MM.1S (cell line): Measurements from ENCODE around the gene BOD1L2.

Source experiments
- DNase-seq: peaks from one replicate; pipeline ENCODE4 v3.0.0-alpha.2; 2015
- H2AFZ ChIP-seq: fragments of 300-600 bp; sonication (generic); 2 replicates; pipeline ENCODE4 v1.6.0; 2016; ENCODE audit warnings: antibody characterized with exemption, low read length
- H3F3A ChIP-seq: fragments of 300-600 bp; sonication (generic); 2 replicates; pipeline ENCODE4 v1.6.1; 2016; ENCODE audit warnings: mild to moderate bottlenecking, antibody characterized with exemption, low read length, moderate library complexity, mixed read lengths; ENCODE audit not compliant: insufficient read depth
- H3K27ac ChIP-seq: fragments of 300-600 bp; sonication (generic); 2 replicates; pipeline ENCODE4 v1.5.1; 2016; ENCODE audit warnings: mild to moderate bottlenecking, low read length
- H3K27me3 ChIP-seq: fragments of 300-600 bp; sonication (generic); replicated peaks from 2 replicates; pipeline ENCODE4 v1.6.0; 2016; ENCODE audit warnings: low read length; ENCODE audit not compliant: insufficient read depth
- H3K36me3 ChIP-seq: fragments of 300-600 bp; sonication (generic); replicated peaks from 2 replicates; pipeline ENCODE4 v1.6.1; 2016; ENCODE audit warnings: mild to moderate bottlenecking, low read length, mixed read lengths; ENCODE audit not compliant: insufficient read depth
- H3K4me1 ChIP-seq: fragments of 300-600 bp; sonication (generic); 2 replicates; pipeline ENCODE4 v1.6.1; 2016; ENCODE audit warnings: low read length, mixed read lengths
- H3K4me2 ChIP-seq: fragments of 300-600 bp; sonication (generic); 2 replicates; pipeline ENCODE4 v1.6.0; 2016; ENCODE audit warnings: low read depth, low read length
- H3K4me3 ChIP-seq: fragments of 300-600 bp; sonication (generic); 2 replicates; pipeline ENCODE4 v1.5.1; 2016; ENCODE audit warnings: low read length, mixed read lengths
- H3K79me2 ChIP-seq: fragments of 300-600 bp; sonication (generic); 2 replicates; pipeline ENCODE4 v1.6.1; 2016; ENCODE audit warnings: mixed run types, low read length, mixed read lengths
- H3K9ac ChIP-seq: fragments of 300-600 bp; sonication (generic); 2 replicates; pipeline ENCODE4 v1.6.1; 2016; ENCODE audit warnings: low read length, mixed read lengths
- H3K9me2 ChIP-seq: fragments of 300-600 bp; sonication (generic); replicated peaks from 2 replicates; pipeline ENCODE4 v1.6.1; 2016; ENCODE audit warnings: mild to moderate bottlenecking, low read length, mixed read lengths; ENCODE audit not compliant: insufficient read depth
- H3K9me3 ChIP-seq: fragments of 300-600 bp; sonication (generic); replicated peaks from 2 replicates; pipeline ENCODE4 v1.6.1; 2016; ENCODE audit warnings: mild to moderate bottlenecking, low read length, mixed read lengths; ENCODE audit not compliant: insufficient read depth
- H4K20me1 ChIP-seq: fragments of 300-600 bp; sonication (generic); 2 replicates; pipeline ENCODE4 v1.6.1; 2016; ENCODE audit warnings: mild to moderate bottlenecking, low read length, moderate library complexity, mixed read lengths; ENCODE audit not compliant: insufficient read depth
- EZH2 ChIP-seq: fragments of 300-600 bp; sonication (generic); optimal IDR thresholded peaks from 2 replicates; pipeline ENCODE3; 2017; ENCODE audit warnings: low read depth, mild to moderate bottlenecking, antibody characterized with exemption, low read length, mixed read lengths
- EZH2phosphoT487 ChIP-seq: fragments of 300-600 bp; sonication (generic); IDR thresholded peaks from 2 replicates; pipeline ENCODE4 v1.6.1; 2018; ENCODE audit warnings: antibody characterized with exemption, low read length
- TF ChIP-seq, protein P1 (sequence below): fragments of 300-600 bp; sonication (generic); IDR thresholded peaks from 2 replicates; pipeline ENCODE4 v1.5.1; 2016; ENCODE audit warnings: antibody characterized with exemption, low read length, mixed read lengths

BOD1L2 gene

GRCh38 chr18:57135699-57136098, 11.2 kb upstream of the BOD1L2 start:
- Histone ChIP-seq H3K9me3 (no peaks in the 10 kb centered on the region), H3K4me2 (no peak overlapping the region), H3K9me2 (no peaks in the 10 kb centered on the region), H3K79me2 (no peaks in the 10 kb centered on the region), H3K9ac (no peak overlapping the region), H3K27ac (no peak overlapping the region), H3K4me3 (no peak overlapping the region), H2AFZ (no peak overlapping the region), H3K4me1 (no peaks in the 10 kb centered on the region), H3K36me3 (no peaks in the 10 kb centered on the region), H3K27me3 (no peaks in the 10 kb centered on the region), H3F3A (no peaks in the 10 kb centered on the region), H4K20me1 (no peaks in the 10 kb centered on the region)
- TF ChIP-seq EZH2phosphoT487 = no peak
- no peak for TF ChIP-seq EZH2
- TF ChIP-seq, protein P1, sequence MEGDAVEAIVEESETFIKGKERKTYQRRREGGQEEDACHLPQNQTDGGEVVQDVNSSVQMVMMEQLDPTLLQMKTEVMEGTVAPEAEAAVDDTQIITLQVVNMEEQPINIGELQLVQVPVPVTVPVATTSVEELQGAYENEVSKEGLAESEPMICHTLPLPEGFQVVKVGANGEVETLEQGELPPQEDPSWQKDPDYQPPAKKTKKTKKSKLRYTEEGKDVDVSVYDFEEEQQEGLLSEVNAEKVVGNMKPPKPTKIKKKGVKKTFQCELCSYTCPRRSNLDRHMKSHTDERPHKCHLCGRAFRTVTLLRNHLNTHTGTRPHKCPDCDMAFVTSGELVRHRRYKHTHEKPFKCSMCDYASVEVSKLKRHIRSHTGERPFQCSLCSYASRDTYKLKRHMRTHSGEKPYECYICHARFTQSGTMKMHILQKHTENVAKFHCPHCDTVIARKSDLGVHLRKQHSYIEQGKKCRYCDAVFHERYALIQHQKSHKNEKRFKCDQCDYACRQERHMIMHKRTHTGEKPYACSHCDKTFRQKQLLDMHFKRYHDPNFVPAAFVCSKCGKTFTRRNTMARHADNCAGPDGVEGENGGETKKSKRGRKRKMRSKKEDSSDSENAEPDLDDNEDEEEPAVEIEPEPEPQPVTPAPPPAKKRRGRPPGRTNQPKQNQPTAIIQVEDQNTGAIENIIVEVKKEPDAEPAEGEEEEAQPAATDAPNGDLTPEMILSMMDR = no peak
- DNase-seq = no peak

- Histone ChIP-seq H3K36me3 (no peaks in the 10 kb centered on the region), H3K9me2 (no peaks in the 10 kb centered on the region), H3K4me1 (no peaks in the 10 kb centered on the region), H3K4me3 (no peak overlapping the region), H3F3A (no peaks in the 10 kb centered on the region), H3K27me3 (no peaks in the 10 kb centered on the region), H3K9me3 (no peaks in the 10 kb centered on the region), H3K79me2 (no peaks in the 10 kb centered on the region), H3K27ac (no peak overlapping the region), H3K4me2 (no peak overlapping the region), H3K9ac (no peak overlapping the region), H2AFZ (no peak overlapping the region), H4K20me1 (no peaks in the 10 kb centered on the region)
- TF ChIP-seq, protein P1 = no peak
- no peak for TF ChIP-seq EZH2phosphoT487
- TF ChIP-seq EZH2 = no peak
- no peak for DNase-seq
Observed at GRCh38 chr18:57137847-57138246, 9.0 kb upstream of the BOD1L2 start.

GRCh38 chr18:57141208-57142129, 5.4 kb upstream of the BOD1L2 start:
- no peaks in the 10 kb centered on the region for H3K27me3 ChIP-seq
- H3K4me1 ChIP-seq = no peaks in the 10 kb centered on the region
- no peaks in the 10 kb centered on the region for H3F3A ChIP-seq
- H3K9ac ChIP-seq = no peak overlapping the region
- no peak overlapping the region for H3K27ac ChIP-seq
- H3K79me2 ChIP-seq = no peaks in the 10 kb centered on the region
- no peak overlapping the region for H3K4me3 ChIP-seq
- no peak overlapping the region for H2AFZ ChIP-seq
- no peak for TF ChIP-seq EZH2phosphoT487
- TF ChIP-seq, protein P1 = no peak
- H3K9me2 ChIP-seq = no peaks in the 10 kb centered on the region
- H3K4me2 ChIP-seq = no peak overlapping the region
- no peak for DNase-seq
- H4K20me1 ChIP-seq = no peaks in the 10 kb centered on the region
- no peaks in the 10 kb centered on the region for H3K36me3 ChIP-seq
- H3K9me3 ChIP-seq = no peaks in the 10 kb centered on the region
